HepG2 (cell line): ENCODE results near the gene ATF6. TPM values are rescaled to one million over a fixed set of nuclear protein-coding genes. Genes with fewer than 3 reads are reported as not detected.

Experiments used
- ATAC-seq: fragments of 200-7000 bp; cut with Tn5 transposase; 3 replicates; pipeline ENCODE4 v1.9.1; 2020; ENCODE audit warnings: mild to moderate bottlenecking, moderate library complexity
- BruUV-seq: library from RNA; stranded (reverse); fragments of 400-500 nt; replicated peaks from 2 replicates; lab custom pipeline; 2021; lab: Mats Ljungman, UMichigan
- CTCF ChIA-PET: fragments of 300-600 bp; formaldehyde crosslinking; extraction: SDS; loops from one replicate; lab custom pipeline; 2021; ENCODE audit warnings: low total read pairs, inconsistent platforms, low intra/inter-chr PET ratio; lab: Yijun Ruan, JAX
- POLR2A ChIA-PET: fragments of 350-600 bp; sonication (Branson Sonifier 250); formaldehyde crosslinking; loops from one replicate; lab custom pipeline; 2020; ENCODE audit warnings: antibody characterized with exemption, inconsistent platforms; lab: Yijun Ruan, JAX
- DNase-seq: peaks from one replicate; pipeline ENCODE4 v3.0.0-alpha.2; 2015; ENCODE audit warnings: low spot score
- FAIRE-seq: peaks from 3 replicates; lab custom pipeline; 2011; peaks lifted over from hg19 to GRCh38; lab: Jason Lieb, UNC
- H2AFZ ChIP-seq: one replicate; pipeline ENCODE4 v1.6.1; 2011; ENCODE audit warnings: low read length, inconsistent platforms
- H3K27ac ChIP-seq: fragments of 300-600 bp; 3 replicates; pipeline ENCODE4 v1.8.0; 2011; ENCODE audit warnings: mixed run types, mild to moderate bottlenecking, mixed read lengths, low read length, inconsistent platforms; ENCODE audit not compliant: insufficient read depth; ENCODE audit errors: extremely low read length
- H3K27me3 ChIP-seq, 2 experiments: fragments of 200-600 bp in 1 of 2; 2 replicates in 1 of 2; 3 replicates in 1 of 2; pipeline versions ENCODE4 v1.6.0 to v1.8.0; 2011; ENCODE audit warnings: low read length in 2 of 2, mild to moderate bottlenecking in 2 of 2, moderate library complexity in 2 of 2, inconsistent platforms in 1 of 2; ENCODE audit not compliant: insufficient read depth in 2 of 2, control insufficient read depth in 1 of 2
- H3K36me3 ChIP-seq, 2 experiments: fragments of 200-600 bp in 1 of 2; replicated peaks in 1 of 2; 2 replicates in 1 of 2; 3 replicates in 1 of 2; pipeline versions ENCODE4 v1.5.1 to v1.8.0; 2011; ENCODE audit warnings: low read length in 2 of 2, inconsistent platforms in 1 of 2; ENCODE audit not compliant: insufficient read depth in 2 of 2, control insufficient read depth in 1 of 2
- H3K4me1 ChIP-seq: 2 replicates; pipeline ENCODE4 v1.5.1; 2012; ENCODE audit warnings: low read length, inconsistent platforms; ENCODE audit not compliant: insufficient read depth
- H3K4me2 ChIP-seq: 2 replicates; pipeline ENCODE4 v1.6.0; 2011; ENCODE audit warnings: low read depth, low read length, inconsistent platforms
- H3K4me3 ChIP-seq, 3 experiments: fragments of 200-600 bp in 1 of 3; sonication (generic), shearing (Covaris generic) in 1 of 3; replicated peaks in 1 of 3; 2 replicates each; pipeline ENCODE4 v1.5.1; 2011 to 2016; ENCODE audit warnings: low read length in 3 of 3, inconsistent platforms in 2 of 3, low read depth in 2 of 3, mild to moderate bottlenecking in 2 of 3, control low read depth in 1 of 3, mixed read lengths in 1 of 3; ENCODE audit not compliant: insufficient read depth in 1 of 3
- H3K79me2 ChIP-seq: one replicate; pipeline ENCODE4 v1.6.1; 2011; ENCODE audit warnings: low read length, inconsistent platforms; ENCODE audit not compliant: insufficient read depth
- H3K9ac ChIP-seq: 2 replicates; pipeline ENCODE4 v1.6.0; 2011; ENCODE audit warnings: mild to moderate bottlenecking, low read depth, low read length, inconsistent platforms; ENCODE audit not compliant: insufficient read depth
- H3K9me3 ChIP-seq: 2 replicates; pipeline ENCODE4 v1.5.1; 2012; ENCODE audit warnings: mild to moderate bottlenecking, low read length
- H4K20me1 ChIP-seq: 2 replicates; pipeline ENCODE4 v1.6.0; 2011; ENCODE audit warnings: inconsistent platforms, mild to moderate bottlenecking, low read length, moderate library complexity; ENCODE audit not compliant: insufficient read depth
- DPF2 ChIP-seq: sonication (generic); formaldehyde crosslinking; IDR thresholded peaks from 2 replicates; pipeline ENCODE4 v1.4.0; 2020; ENCODE audit warnings: mild to moderate bottlenecking, low read depth, missing genetic modification reagents, borderline replicate concordance
- FIP1L1 ChIP-seq: fragments of 200-400 bp; formaldehyde crosslinking; IDR thresholded peaks from 2 replicates; pipeline ENCODE4 v1.6.1; 2018; ENCODE audit warnings: low read depth, mild to moderate bottlenecking, low read length, moderate library complexity, borderline replicate concordance; ENCODE audit not compliant: insufficient read depth
- KLF15 ChIP-seq: sonication (generic); formaldehyde crosslinking; IDR thresholded peaks from 2 replicates; pipeline ENCODE4 v1.8.1; 2023; ENCODE audit warnings: borderline replicate concordance, mild to moderate bottlenecking, inconsistent platforms, missing genetic modification reagents, mixed read lengths
- KMT2B ChIP-seq: IDR thresholded peaks from 2 replicates; pipeline ENCODE4 v1.6.1; 2016; ENCODE audit warnings: missing genetic modification reagents, missing compliant biosample characterization
- MAZ ChIP-seq, 2 experiments: sonication (generic) in 1 of 2; formaldehyde crosslinking in 1 of 2; IDR thresholded peaks; 2 replicates each; pipeline versions ENCODE4 v1.5.0 to v1.6.1; 2012 to 2020; ENCODE audit warnings: low read depth in 2 of 2, mild to moderate bottlenecking in 2 of 2, borderline replicate concordance in 1 of 2, improper control_type of control experiment in 1 of 2, low read length in 1 of 2, missing genetic modification reagents in 1 of 2, moderate library complexity in 1 of 2
- MIER2 ChIP-seq: IDR thresholded peaks from 2 replicates; pipeline ENCODE4 v1.6.1; 2016; ENCODE audit warnings: missing biosample characterization, missing genetic modification reagents
- PHF21A ChIP-seq: sonication (generic); formaldehyde crosslinking; IDR thresholded peaks from 2 replicates; pipeline ENCODE4 v1.5.0; 2020; ENCODE audit warnings: mild to moderate bottlenecking, missing genetic modification reagents
- RFX5 ChIP-seq: IDR thresholded peaks from 2 replicates; pipeline ENCODE4 v1.6.1; 2011; ENCODE audit warnings: low read depth, low read length, improper control_type of control experiment
- ZNF484 ChIP-seq: sonication (generic); formaldehyde crosslinking; IDR thresholded peaks from 2 replicates; pipeline ENCODE4 v1.5.1; 2020; ENCODE audit warnings: mild to moderate bottlenecking, low read depth, missing genetic modification reagents, borderline replicate concordance
- ZNF75D ChIP-seq: sonication (generic); formaldehyde crosslinking; IDR thresholded peaks from 2 replicates; pipeline ENCODE4 v1.8.1; 2023; ENCODE audit warnings: missing genetic modification reagents, mild to moderate bottlenecking, borderline replicate concordance
- ZNF879 ChIP-seq: sonication (generic); formaldehyde crosslinking; IDR thresholded peaks from 2 replicates; pipeline ENCODE4 v1.8.1; 2023; ENCODE audit warnings: missing genetic modification reagents
- WGBS: methylation state at CpG from one replicate; pipeline ENCODE4 v1.1.6; 2017; ENCODE audit warnings: low lambda C conversion rate; 5-methylcytosine and 5-hydroxymethylcytosine counted together
- in situ Hi-C: cut with HindIII; loops from 2 replicates; pipeline ENCODE4 v1.10.0; 2017; ENCODE audit warnings: low pct_unique_long_range_greater_than_20kb; ENCODE audit not compliant: extremely low pct_ligation_motif_present
- intact Hi-C: fragments of 100-400 bp; cut with micrococcal nuclease; formaldehyde crosslinking; loops from one replicate; pipeline ENCODE4 v1.10.0; 2022; ENCODE audit not compliant: unreplicated experiment
- polyA plus RNA-seq, 8 experiments: library from polyadenylated mRNA; depleted of rRNA in 3 of 8; stranded (reverse) in 7 of 8; unstranded in 1 of 8; fragments of >200 nt; fragmentation: Illumina TruSeq in 4 of 8; extraction: Trizol in 4 of 8; gene quantifications; 2 replicates each; pipeline versions ENCODE4 v1.2.1 to v1.2.3, GENCODE V29; 2011 to 2016; ENCODE audit warnings: low read depth in 4 of 8, missing spikeins in 1 of 8, mixed read lengths in 1 of 8; ENCODE audit not compliant: insufficient read depth in 1 of 8
- total RNA-seq, 5 experiments: library from RNA; depleted of rRNA; stranded (reverse); fragments of >200 nt; fragmentation: Illumina TruSeq; extraction: Trizol; gene quantifications; 2 replicates each; pipeline ENCODE4 v1.2.3, GENCODE V29; 2016; ENCODE audit warnings: low read depth in 1 of 5
- TF ChIP-seq, protein P1 (sequence below): sonication (generic); formaldehyde crosslinking; IDR thresholded peaks from 2 replicates; pipeline ENCODE4 v1.8.1; 2023; ENCODE audit warnings: mild to moderate bottlenecking, missing genetic modification reagents, borderline replicate concordance
- TF ChIP-seq, protein P2 (sequence below): sonication (generic); formaldehyde crosslinking; IDR thresholded peaks from 2 replicates; pipeline ENCODE4 v1.5.0; 2020; ENCODE audit warnings: missing genetic modification reagents
- TF ChIP-seq, protein P3 (sequence below): sonication (generic); formaldehyde crosslinking; IDR thresholded peaks from 2 replicates; pipeline ENCODE4 v1.4.0; 2020; ENCODE audit warnings: low read depth, mild to moderate bottlenecking, missing genetic modification reagents

ATF6 gene
- total and polyA plus RNA-seq, 2 of the 13 experiments (the other 11 are each of a cell fraction or from before 2014, with no cell fraction given), result 13.2 to 14.5 TPM

DNA sequence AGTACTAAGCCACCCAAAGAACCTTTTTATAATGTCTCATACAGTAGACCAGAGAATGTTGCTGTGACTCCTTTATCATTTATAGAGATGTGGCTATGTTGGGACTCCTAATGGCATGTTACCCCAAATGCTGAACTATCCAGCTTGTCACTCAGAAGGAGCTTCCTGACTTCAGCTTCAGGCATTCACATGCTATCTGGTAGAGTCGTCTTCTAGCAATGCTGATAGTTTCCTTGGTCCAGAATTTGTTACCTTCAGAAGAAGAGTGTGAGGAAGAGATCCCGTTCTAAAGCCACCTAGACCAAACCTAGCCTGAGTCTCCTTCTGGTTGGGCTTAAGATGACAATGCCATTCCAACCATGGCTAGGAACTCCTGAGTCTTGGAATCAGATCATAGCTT is 189.5 kb downstream of the ATF6 start:
- intact Hi-C loops (no loop called here), in situ Hi-C loops (no loop called here)
- DNase-seq (no peak), FAIRE-seq (no peak), ATAC-seq (no peak)
- BruUV-seq, result no TSS peak
- Histone ChIP-seq H3K79me2 (no peaks in the 10 kb centered on the region), H3K36me3 (peaks cover 0 to 11% of the 10 kb centered on the region in 2 experiments; a peak in 3 of 5 replicates), H2AFZ (no peak overlapping the region), H3K4me2 (no peak overlapping the region), H4K20me1 (no peaks in the 10 kb centered on the region), H3K4me1 (no peaks in the 10 kb centered on the region), H3K4me3 (no peak overlapping the region), H3K9me3 (no peaks in the 10 kb centered on the region), H3K9ac (no peak overlapping the region), H3K27ac (no peak overlapping the region), H3K27me3 (no peaks in the 10 kb centered on the region)
- no peak for TF ChIP-seq FIP1L1
- TF ChIP-seq KMT2B (CRISPR knock-in tag), result no peak
- no peak for TF ChIP-seq ZNF879 (CRISPR knock-in tag)
- POLR2A ChIA-PET, result no interaction called here
- WGBS, result 97% methylated on average over 2 of the region's 2 CpGs
- CTCF ChIA-PET, result no interaction called here

DNA sequence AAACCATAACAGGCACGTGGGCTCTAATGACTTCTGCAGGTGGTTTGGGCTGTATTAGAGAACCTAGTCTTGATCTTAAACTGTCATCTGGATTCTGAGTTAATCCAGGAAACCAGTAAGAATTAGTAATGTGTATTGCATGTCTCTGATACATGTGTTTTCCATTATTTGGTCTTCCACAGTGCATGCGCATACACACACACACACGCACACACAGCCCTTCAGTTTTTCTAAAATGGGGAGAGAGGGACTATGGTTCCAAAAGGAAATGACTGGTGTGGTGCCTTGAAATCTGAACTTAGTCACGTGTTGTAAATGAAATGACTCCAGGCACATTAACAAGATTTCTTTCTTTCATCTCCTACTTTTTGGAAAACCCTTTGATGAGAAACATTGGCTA is 190.0 kb downstream of the ATF6 start:
- DNase-seq, result no peak
- H3K27me3 ChIP-seq, result no peaks in the 10 kb centered on the region
- intact Hi-C loops, result no loop called here
- no peak overlapping the region for H3K4me2 ChIP-seq
- ATAC-seq, result no peak
- WGBS, result 93% methylated on average over 4 of the region's 4 CpGs
- H3K4me3 ChIP-seq, result no peak overlapping the region
- H3K79me2 ChIP-seq, result no peaks in the 10 kb centered on the region
- no peak overlapping the region for H3K9ac ChIP-seq
- no peaks in the 10 kb centered on the region for H3K9me3 ChIP-seq
- H3K36me3 ChIP-seq, result peaks cover 0 to 12% of the 10 kb centered on the region in 2 experiments; a peak in 3 of 5 replicates
- in situ Hi-C loops, result no loop called here
- POLR2A ChIA-PET, result no interaction called here
- CTCF ChIA-PET, result no interaction called here
- no peak overlapping the region for H2AFZ ChIP-seq
- no peak for FAIRE-seq
- no peak overlapping the region for H3K27ac ChIP-seq
- H4K20me1 ChIP-seq, result no peaks in the 10 kb centered on the region
- no TSS peak for BruUV-seq
- no peaks in the 10 kb centered on the region for H3K4me1 ChIP-seq
- TF ChIP-seq, protein P1, sequence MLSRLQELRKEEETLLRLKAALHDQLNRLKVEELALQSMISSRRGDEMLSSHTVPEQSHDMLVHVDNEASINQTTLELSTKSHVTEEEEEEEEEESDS (CRISPR knock-in tag), result no peak
- no peak for TF ChIP-seq PHF21A (CRISPR knock-in tag)
- TF ChIP-seq, protein P2, sequence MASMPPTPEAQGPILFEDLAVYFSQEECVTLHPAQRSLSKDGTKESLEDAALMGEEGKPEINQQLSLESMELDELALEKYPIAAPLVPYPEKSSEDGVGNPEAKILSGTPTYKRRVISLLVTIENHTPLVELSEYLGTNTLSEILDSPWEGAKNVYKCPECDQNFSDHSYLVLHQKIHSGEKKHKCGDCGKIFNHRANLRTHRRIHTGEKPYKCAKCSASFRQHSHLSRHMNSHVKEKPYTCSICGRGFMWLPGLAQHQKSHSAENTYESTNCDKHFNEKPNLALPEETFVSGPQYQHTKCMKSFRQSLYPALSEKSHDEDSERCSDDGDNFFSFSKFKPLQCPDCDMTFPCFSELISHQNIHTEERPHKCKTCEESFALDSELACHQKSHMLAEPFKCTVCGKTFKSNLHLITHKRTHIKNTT (CRISPR knock-in tag), result no peak
- no peak for TF ChIP-seq ZNF484 (CRISPR knock-in tag)
- TF ChIP-seq DPF2, result no peak
- TF ChIP-seq, protein P3, sequence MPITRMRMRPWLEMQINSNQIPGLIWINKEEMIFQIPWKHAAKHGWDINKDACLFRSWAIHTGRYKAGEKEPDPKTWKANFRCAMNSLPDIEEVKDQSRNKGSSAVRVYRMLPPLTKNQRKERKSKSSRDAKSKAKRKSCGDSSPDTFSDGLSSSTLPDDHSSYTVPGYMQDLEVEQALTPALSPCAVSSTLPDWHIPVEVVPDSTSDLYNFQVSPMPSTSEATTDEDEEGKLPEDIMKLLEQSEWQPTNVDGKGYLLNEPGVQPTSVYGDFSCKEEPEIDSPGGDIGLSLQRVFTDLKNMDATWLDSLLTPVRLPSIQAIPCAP (CRISPR knock-in tag), result no peak
- no peak for TF ChIP-seq MAZ (IDR thresholded peaks at IDR 0.05; ENCODE audit: borderline replicate concordance, low read depth, low read length)
- TF ChIP-seq MAZ (CRISPR knock-in tag; IDR thresholded peaks at IDR 0.05; ENCODE audit: low read depth), result no peak
- TF ChIP-seq RFX5, result no peak
- no peak for TF ChIP-seq ZNF75D (CRISPR knock-in tag)
- TF ChIP-seq KLF15 (CRISPR knock-in tag), result no peak
- no peak for TF ChIP-seq MIER2 (CRISPR knock-in tag)
